ENCODE data around the gene SEMA3E.
A peak's percentile ranks its signal among the peaks of the same experiment; 100 is the strongest.

Gene SEMA3E

GRCh38 chr7:83419013-83419412 lies 229.9 kb downstream of the SEMA3E start:
- CTCF ChIA-PET: no interaction called here
- H3K9me3 ChIP-seq (ENCODE audit: control insufficient read depth, insufficient read depth, low read depth, low read length): no peaks in the 10 kb centered on the region
- TF ChIP-seq MZF1 (tag by site-specific recombination; IDR thresholded peaks at IDR 0.05; ENCODE audit: borderline replicate concordance) (no peak), ZNF146 (tag by site-specific recombination; IDR thresholded peaks at IDR 0.05) (peak; percentile 83), ZNF624 (tag by site-specific recombination; IDR thresholded peaks at IDR 0.05) (no peak), ZBTB49 (tag by site-specific recombination; IDR thresholded peaks at IDR 0.05; ENCODE audit: low read depth) (no peak)
- TF ChIP-seq, protein P1, sequence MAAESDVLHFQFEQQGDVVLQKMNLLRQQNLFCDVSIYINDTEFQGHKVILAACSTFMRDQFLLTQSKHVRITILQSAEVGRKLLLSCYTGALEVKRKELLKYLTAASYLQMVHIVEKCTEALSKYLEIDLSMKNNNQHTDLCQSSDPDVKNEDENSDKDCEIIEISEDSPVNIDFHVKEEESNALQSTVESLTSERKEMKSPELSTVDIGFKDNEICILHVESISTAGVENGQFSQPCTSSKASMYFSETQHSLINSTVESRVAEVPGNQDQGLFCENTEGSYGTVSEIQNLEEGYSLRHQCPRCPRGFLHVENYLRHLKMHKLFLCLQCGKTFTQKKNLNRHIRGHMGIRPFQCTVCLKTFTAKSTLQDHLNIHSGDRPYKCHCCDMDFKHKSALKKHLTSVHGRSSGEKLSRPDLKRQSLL (tag by site-specific recombination; IDR thresholded peaks at IDR 0.05): no peak
- H3K27ac ChIP-seq (ENCODE audit: extremely low read depth, low read depth, low read length): no peak overlapping the region
- POLR2A ChIA-PET: no interaction called here
- H3K36me3 ChIP-seq (ENCODE audit: control insufficient read depth in 2 of 2, insufficient read depth in 1 of 2, low read length in 2 of 2): no peaks in the 10 kb centered on the region
- H3K4me1 ChIP-seq (ENCODE audit: control insufficient read depth, insufficient read depth, low read length): peaks cover 2% of the 10 kb centered on the region; the same call in 1 of the 2 replicates
- H3K4me3 ChIP-seq (ENCODE audit: low read depth, low read length): no peak overlapping the region

GRCh38 chr7:83415840-83416239 lies 233.1 kb downstream of the SEMA3E start:
- Histone ChIP-seq H3K36me3 (ENCODE audit: control insufficient read depth in 2 of 2, insufficient read depth in 1 of 2, low read length in 2 of 2) (no peaks in the 10 kb centered on the region), H3K27ac (ENCODE audit: extremely low read depth, low read depth, low read length) (no peak overlapping the region), H3K4me1 (ENCODE audit: control insufficient read depth, insufficient read depth, low read length) (peaks cover 10% of the 10 kb centered on the region), H3K9me3 (ENCODE audit: control insufficient read depth, insufficient read depth, low read depth, low read length) (no peaks in the 10 kb centered on the region), H3K4me3 (ENCODE audit: low read depth, low read length) (no peak overlapping the region)
- POLR2A ChIA-PET: no interaction called here
- CTCF ChIA-PET: interaction anchor here (0.6 to 1.1 kb wide), 4 partner anchors 23 to 240 kb away, joined by 3 to 8 read pairs (median 3); no protein-coding TSS in a partner anchor
- TF ChIP-seq, protein P2, sequence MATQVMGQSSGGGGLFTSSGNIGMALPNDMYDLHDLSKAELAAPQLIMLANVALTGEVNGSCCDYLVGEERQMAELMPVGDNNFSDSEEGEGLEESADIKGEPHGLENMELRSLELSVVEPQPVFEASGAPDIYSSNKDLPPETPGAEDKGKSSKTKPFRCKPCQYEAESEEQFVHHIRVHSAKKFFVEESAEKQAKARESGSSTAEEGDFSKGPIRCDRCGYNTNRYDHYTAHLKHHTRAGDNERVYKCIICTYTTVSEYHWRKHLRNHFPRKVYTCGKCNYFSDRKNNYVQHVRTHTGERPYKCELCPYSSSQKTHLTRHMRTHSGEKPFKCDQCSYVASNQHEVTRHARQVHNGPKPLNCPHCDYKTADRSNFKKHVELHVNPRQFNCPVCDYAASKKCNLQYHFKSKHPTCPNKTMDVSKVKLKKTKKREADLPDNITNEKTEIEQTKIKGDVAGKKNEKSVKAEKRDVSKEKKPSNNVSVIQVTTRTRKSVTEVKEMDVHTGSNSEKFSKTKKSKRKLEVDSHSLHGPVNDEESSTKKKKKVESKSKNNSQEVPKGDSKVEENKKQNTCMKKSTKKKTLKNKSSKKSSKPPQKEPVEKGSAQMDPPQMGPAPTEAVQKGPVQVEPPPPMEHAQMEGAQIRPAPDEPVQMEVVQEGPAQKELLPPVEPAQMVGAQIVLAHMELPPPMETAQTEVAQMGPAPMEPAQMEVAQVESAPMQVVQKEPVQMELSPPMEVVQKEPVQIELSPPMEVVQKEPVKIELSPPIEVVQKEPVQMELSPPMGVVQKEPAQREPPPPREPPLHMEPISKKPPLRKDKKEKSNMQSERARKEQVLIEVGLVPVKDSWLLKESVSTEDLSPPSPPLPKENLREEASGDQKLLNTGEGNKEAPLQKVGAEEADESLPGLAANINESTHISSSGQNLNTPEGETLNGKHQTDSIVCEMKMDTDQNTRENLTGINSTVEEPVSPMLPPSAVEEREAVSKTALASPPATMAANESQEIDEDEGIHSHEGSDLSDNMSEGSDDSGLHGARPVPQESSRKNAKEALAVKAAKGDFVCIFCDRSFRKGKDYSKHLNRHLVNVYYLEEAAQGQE (tag by site-specific recombination; IDR thresholded peaks at IDR 0.05): peak; percentile 78
- peak; percentile 48; the same call in 1 of the 2 replicates for TF ChIP-seq SP7 (tag by site-specific recombination; IDR thresholded peaks at IDR 0.05)
- peak; percentile 25; the same call in 1 of the 2 replicates for TF ChIP-seq PRDM6 (tag by site-specific recombination; IDR thresholded peaks at IDR 0.05)
- TF ChIP-seq ZBTB44 (tag by site-specific recombination; IDR thresholded peaks at IDR 0.05): 0 out of 2 replicates have a peak, but pooled peaks have one; percentile 12
- no peak for TF ChIP-seq EGR2 (tag by site-specific recombination; IDR thresholded peaks at IDR 0.05; ENCODE audit: low read depth)
- no peak for TF ChIP-seq ZBTB49 (tag by site-specific recombination; IDR thresholded peaks at IDR 0.05; ENCODE audit: low read depth)
- TF ChIP-seq OSR2 (tag by site-specific recombination; IDR thresholded peaks at IDR 0.05): peak; percentile 65
